Measurements from ENCODE around the gene STAT1. TPM values are rescaled to one million over a fixed set of nuclear protein-coding genes. Genes with fewer than 3 reads are reported as not detected.

STAT1 gene
- total RNA-seq, 1 donor from 2014 or later: 13.0 TPM

- intact Hi-C loops (cut with DNase I): no loop called here
- H3K27ac ChIP-seq: no peak overlapping the region
- H3K27me3 ChIP-seq: no peaks in the 10 kb centered on the region
- peaks cover 56 to 66% of the 10 kb centered on the region in 2 donors for H3K36me3 ChIP-seq
- TF ChIP-seq CTCF (IDR thresholded peaks at IDR 0.05): no peak
- no peaks in the 10 kb centered on the region for H3K9me3 ChIP-seq
- peaks cover 0 to 4% of the 10 kb centered on the region in 2 donors for H3K4me1 ChIP-seq
- no peak overlapping the region for H3K4me3 ChIP-seq
- DNase-seq (ENCODE audit: low spot score in 2 of 2): no peak
These were observed 7.7 kb downstream of the STAT1 start for GRCh38 chr2:191006297-191006696.

GRCh38 chr2:191003405-191004309, 10.3 kb downstream of the STAT1 start:
- no peak overlapping the region for H3K4me3 ChIP-seq
- peaks cover 64 to 90% of the 10 kb centered on the region in 2 donors for H3K36me3 ChIP-seq
- TF ChIP-seq CTCF (IDR thresholded peaks at IDR 0.05): no peak
- H3K4me1 ChIP-seq: no peaks in the 10 kb centered on the region
- H3K27me3 ChIP-seq: no peaks in the 10 kb centered on the region
- H3K27ac ChIP-seq: no peak overlapping the region
- no peak for DNase-seq (ENCODE audit: low spot score in 2 of 2)
- intact Hi-C loops (cut with DNase I): no loop called here
- no peaks in the 10 kb centered on the region for H3K9me3 ChIP-seq

GRCh38 chr2:191001624-191002023, 12.3 kb downstream of the STAT1 start:
- intact Hi-C loops (cut with DNase I): no loop called here

GRCh38 chr2:191001032-191001431, 12.9 kb downstream of the STAT1 start:
- Histone ChIP-seq H3K4me3 (no peak overlapping the region), H3K27ac (no peak overlapping the region), H3K9me3 (no peaks in the 10 kb centered on the region), H3K36me3 (peaks cover 52 to 95% of the 10 kb centered on the region in 2 donors), H3K4me1 (no peaks in the 10 kb centered on the region), H3K27me3 (no peaks in the 10 kb centered on the region)
- intact Hi-C loops (cut with DNase I): no loop called here
- TF ChIP-seq CTCF (IDR thresholded peaks at IDR 0.05): no peak
- DNase-seq (ENCODE audit: low spot score in 2 of 2): no peak

More at GRCh38 chr2:191001624-191002023, 12.3 kb downstream of the STAT1 start:
- H3K9me3 ChIP-seq: no peaks in the 10 kb centered on the region
- H3K27ac ChIP-seq: no peak overlapping the region
- no peaks in the 10 kb centered on the region for H3K4me1 ChIP-seq
- H3K4me3 ChIP-seq: no peak overlapping the region
- H3K36me3 ChIP-seq: peaks cover 53 to 95% of the 10 kb centered on the region in 2 donors
- TF ChIP-seq CTCF (IDR thresholded peaks at IDR 0.05): no peak
- DNase-seq (ENCODE audit: low spot score in 2 of 2): no peak
- no peaks in the 10 kb centered on the region for H3K27me3 ChIP-seq

GRCh38 chr2:190999949-191000665, 13.9 kb downstream of the STAT1 start:
- intact Hi-C loops (cut with DNase I): no loop called here
- TF ChIP-seq CTCF (IDR thresholded peaks at IDR 0.05): no peak
- no peaks in the 10 kb centered on the region for H3K27me3 ChIP-seq
- no peak overlapping the region for H3K27ac ChIP-seq
- no peaks in the 10 kb centered on the region for H3K9me3 ChIP-seq
- H3K36me3 ChIP-seq: peaks cover 52 to 95% of the 10 kb centered on the region in 2 donors
- no peaks in the 10 kb centered on the region for H3K4me1 ChIP-seq
- no peak overlapping the region for H3K4me3 ChIP-seq
- DNase-seq (ENCODE audit: low spot score in 2 of 2): no peak

Measured in ascending aorta (tissue), 2 donors.